ENCODE results near the gene MTERF2.

DNA sequence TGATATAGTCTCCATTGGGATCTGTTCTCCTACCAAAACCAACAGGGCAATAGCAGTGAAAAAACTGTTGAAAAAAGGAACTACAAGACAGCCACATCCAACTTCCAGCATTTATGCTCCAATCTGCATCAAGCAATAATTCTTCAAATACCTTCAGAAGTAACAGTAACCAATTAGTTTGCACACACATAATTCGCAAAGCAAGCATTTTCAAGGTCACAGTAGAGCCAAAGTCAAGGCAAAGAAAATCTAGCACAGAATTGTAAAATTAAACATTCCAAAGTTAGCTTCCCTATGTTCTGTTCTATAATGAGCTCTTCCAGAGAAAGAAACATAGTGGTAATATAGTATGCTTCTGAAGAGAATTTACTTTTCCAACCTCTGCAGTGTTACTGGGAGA lies 11.0 kb upstream of the MTERF2 start:
- TF ChIP-seq HDAC2 (IDR thresholded peaks at IDR 0.05) (no peak), FOS (IDR thresholded peaks at IDR 0.05; ENCODE audit: borderline replicate concordance, extremely low read depth, insufficient read length) (no peak), RCOR1 (conservative IDR thresholded peaks at IDR 0.05; ENCODE audit: low read depth, low read length) (no peak), SMARCA5 (IDR thresholded peaks at IDR 0.05) (no peak), MTA2 (IDR thresholded peaks at IDR 0.05; ENCODE audit: low read depth) (no peak), JUND (IDR thresholded peaks at IDR 0.05; ENCODE audit: low read depth, low read length) (no peak), SPI1 (IDR thresholded peaks at IDR 0.05; ENCODE audit: borderline replicate concordance, insufficient read depth, low read depth, low read length) (no peak), TCF7 (IDR thresholded peaks at IDR 0.05; ENCODE audit: borderline replicate concordance) (no peak), SIX5 (IDR thresholded peaks at IDR 0.05; ENCODE audit: low read depth, low read length, severe bottlenecking) (no peak), CTCF (IDR thresholded peaks at IDR 0.05 in 2 of 3, conservative IDR thresholded peaks at IDR 0.05 in 1 of 3; ENCODE audit: control insufficient read depth in 2 of 3, extremely low read depth in 1 of 3, insufficient read depth in 1 of 3, low read depth in 3 of 3, low read length in 3 of 3) (no peak), PAX5 (IDR thresholded peaks at IDR 0.05; ENCODE audit: borderline replicate concordance, low read depth, low read length) (no peak), NFYB (IDR thresholded peaks at IDR 0.05; ENCODE audit: insufficient read depth, low read depth, low read length) (no peak)

Data from GM12878 (cell line).